GM12801 (cell line): ENCODE results near the gene KRTAP19-7.

Source experiments
- CTCF ChIP-seq: IDR thresholded peaks from one replicate; pipeline ENCODE4 v1.5.1; 2011; ENCODE audit warnings: control low read depth; ENCODE audit not compliant: insufficient read length; ENCODE audit errors: extremely low read depth

The KRTAP19-7 gene

GRCh38 chr21:30552782-30553181 lies 8.3 kb downstream of the KRTAP19-7 start:
- TF ChIP-seq CTCF: no peak

- no peak for TF ChIP-seq CTCF
Measured at GRCh38 chr21:30541764-30542163, 19.4 kb downstream of the KRTAP19-7 start, which contains the start of gene KRTAP19-6. TSS of gene KRTAP19-6 (minus strand) at chr21:30541864. CDS start at chr21:30541833, 31 bp downstream.

GRCh38 chr21:30518876-30519275 lies 42.2 kb downstream of the KRTAP19-7 start:
- TF ChIP-seq CTCF: no peak

GRCh38 chr21:30515681-30516080 lies 45.4 kb downstream of the KRTAP19-7 start:
- TF ChIP-seq CTCF: no peak
